HCT116 (cell line): ENCODE measurements around the gene PLCB1. TPM values are rescaled to one million over a fixed set of nuclear protein-coding genes. Genes with fewer than 3 reads are reported as not detected.

Experiments
- ATAC-seq: fragments of 200-7000 bp; cut with Tn5 transposase; 2 replicates; pipeline ENCODE4 v1.9.1; 2020; ENCODE audit warnings: mild to moderate bottlenecking, moderate library complexity
- BruUV-seq: library from RNA; stranded (reverse); fragments of 400-500 nt; replicated peaks from 2 replicates; lab custom pipeline; 2021; lab: Mats Ljungman, UMichigan
- CTCF ChIA-PET: fragments of 300-600 bp; sonication (Branson Sonifier 250); formaldehyde crosslinking; loops from one replicate; lab custom pipeline; 2021; ENCODE audit warnings: antibody characterized with exemption; lab: Charles Lee
- POLR2A ChIA-PET: fragments of 300-600, 350-600 bp; sonication (Branson Sonifier 250); formaldehyde crosslinking; loops from one replicate; lab custom pipeline; 2021; ENCODE audit warnings: antibody characterized with exemption; lab: Charles Lee
- RAD21 ChIA-PET, 2 experiments: fragments of 300-600 bp; sonication (Branson Sonifier 250); formaldehyde crosslinking; loops; one replicate each; lab custom pipeline; 2023; ENCODE audit warnings: low total read pairs in 2 of 2; ENCODE audit not compliant: uncharacterized antibody in 2 of 2, unreplicated experiment in 2 of 2, low non-redundant PET in 1 of 2; lab: Charles Lee
- DNase-seq: peaks from one replicate; pipeline ENCODE4 v3.0.0-alpha.2; 2010; ENCODE audit warnings: low read depth, low spot score
- H2AFZ ChIP-seq: fragments of 200-600 bp; shearing (Covaris generic), sonication (generic); 2 replicates; pipeline ENCODE4 v1.6.1; 2017; ENCODE audit warnings: low read depth, mixed run types, mixed read lengths, antibody characterized with exemption, low read length; ENCODE audit not compliant: poor library complexity, severe bottlenecking
- H3K27ac ChIP-seq: 2 replicates; pipeline ENCODE4 v1.5.1; 2012; ENCODE audit warnings: low read depth, low read length
- H3K27me3 ChIP-seq: fragments of 200-600 bp; sonication (generic); 2 replicates; pipeline ENCODE4 v1.6.1; 2016; ENCODE audit warnings: mixed run types, low read length, mixed read lengths; ENCODE audit not compliant: insufficient read depth
- H3K36me3 ChIP-seq, 2 experiments: fragments of 200-500 bp in 1 of 2; fragments of 200-600 bp in 1 of 2; sonication (Bioruptor generic) in 1 of 2; sonication (generic) in 1 of 2; 2 replicates each; pipeline versions ENCODE4 v1.5.1 to v1.6.1; 2014 to 2016; ENCODE audit warnings: low read length in 2 of 2, inconsistent platforms in 1 of 2, mixed read lengths in 1 of 2, mixed run types in 1 of 2; ENCODE audit not compliant: insufficient read depth in 2 of 2, control insufficient read depth in 1 of 2
- H3K4me1 ChIP-seq, 2 experiments: fragments of 200-600 bp in 1 of 2; sonication (generic) in 1 of 2; 2 replicates each; pipeline versions ENCODE4 v1.5.1 to v1.6.1; 2012 to 2017; ENCODE audit warnings: low read length in 2 of 2, inconsistent platforms in 1 of 2, mild to moderate bottlenecking in 1 of 2, mixed read lengths in 1 of 2, mixed run types in 1 of 2, moderate library complexity in 1 of 2; ENCODE audit not compliant: insufficient read depth in 2 of 2, control insufficient read depth in 1 of 2
- H3K4me2 ChIP-seq: fragments of 200-600 bp; sonication (generic); 2 replicates; pipeline ENCODE4 v1.6.1; 2017; ENCODE audit warnings: mixed run types, low read length, mixed read lengths
- H3K4me3 ChIP-seq, 2 experiments: fragments of 200-600 bp in 1 of 2; sonication (generic) in 1 of 2; replicated peaks in 1 of 2; 2 replicates each; pipeline ENCODE4 v1.5.1; 2011 to 2016; ENCODE audit warnings: low read length in 2 of 2, control low read depth in 1 of 2, low read depth in 1 of 2, mild to moderate bottlenecking in 1 of 2, mixed read lengths in 1 of 2, mixed run types in 1 of 2
- H3K79me2 ChIP-seq: fragments of 200-600 bp; sonication (generic); 2 replicates; pipeline ENCODE4 v1.6.1; 2017; ENCODE audit warnings: mild to moderate bottlenecking, mixed run types, low read length, moderate library complexity, mixed read lengths; ENCODE audit not compliant: insufficient read depth
- H3K9ac ChIP-seq: fragments of 200-600 bp; sonication (generic); 2 replicates; pipeline ENCODE4 v1.6.1; 2016; ENCODE audit warnings: low read length, mixed read lengths
- H3K9me2 ChIP-seq: fragments of 200-600 bp; sonication (generic), shearing (Covaris generic); 2 replicates; pipeline ENCODE4 v1.6.1; 2017; ENCODE audit warnings: mixed run types, mild to moderate bottlenecking, moderate library complexity; ENCODE audit not compliant: insufficient read depth
- H3K9me3 ChIP-seq, 2 experiments: fragments of 200-500 bp in 1 of 2; fragments of 200-600 bp in 1 of 2; sonication (Bioruptor generic) in 1 of 2; sonication (generic) in 1 of 2; 2 replicates each; pipeline ENCODE4 v1.6.1; 2014 to 2017; ENCODE audit warnings: low read length in 2 of 2, mixed read lengths in 2 of 2, inconsistent platforms in 1 of 2, low read depth in 1 of 2, mild to moderate bottlenecking in 1 of 2, mixed run types in 1 of 2, moderate library complexity in 1 of 2; ENCODE audit not compliant: control insufficient read depth in 1 of 2, insufficient read depth in 1 of 2
- H4K20me1 ChIP-seq: fragments of 200-600 bp; sonication (generic), shearing (Covaris generic); 2 replicates; pipeline ENCODE4 v1.6.1; 2017; ENCODE audit warnings: mixed run types, mild to moderate bottlenecking, moderate library complexity; ENCODE audit not compliant: insufficient read depth
- ATF3 ChIP-seq: IDR thresholded peaks from 2 replicates; pipeline ENCODE4 v1.6.1; 2012
- CEBPB ChIP-seq: IDR thresholded peaks from 2 replicates; pipeline ENCODE4 v1.6.1; 2012; ENCODE audit warnings: low read depth
- CTCF ChIP-seq, 3 experiments: fragments of 200-600 bp in 1 of 3; sonication (generic) in 1 of 3; IDR thresholded peaks in 2 of 3; conservative IDR thresholded peaks in 1 of 3; 2 replicates each; pipeline ENCODE4 v1.5.1; 2012 to 2017; ENCODE audit warnings: low read depth in 2 of 3, low read length in 2 of 3, antibody characterized with exemption in 1 of 3, borderline replicate concordance in 1 of 3, control low read depth in 1 of 3, mild to moderate bottlenecking in 1 of 3, mixed read lengths in 1 of 3, mixed run types in 1 of 3, moderate library complexity in 1 of 3; ENCODE audit not compliant: insufficient read depth in 1 of 3
- ELF1 ChIP-seq: IDR thresholded peaks from 2 replicates; pipeline ENCODE4 v1.6.1; 2012; ENCODE audit warnings: low read depth, borderline replicate concordance
- EZH2 ChIP-seq: fragments of 200-600 bp; sonication (generic); IDR thresholded peaks from 2 replicates; pipeline ENCODE4 v1.6.1; 2017; ENCODE audit warnings: antibody characterized with exemption, mixed run types
- FOSL1 ChIP-seq: IDR thresholded peaks from 2 replicates; pipeline ENCODE4 v1.6.1; 2012; ENCODE audit warnings: low read depth
- JUND ChIP-seq: IDR thresholded peaks from 2 replicates; pipeline ENCODE4 v1.6.1; 2012
- MAX ChIP-seq: IDR thresholded peaks from 2 replicates; pipeline ENCODE4 v1.6.1; 2012
- POLR2A ChIP-seq: IDR thresholded peaks from 2 replicates; pipeline ENCODE4 v1.7.0; 2011; ENCODE audit warnings: borderline replicate concordance; ENCODE audit not compliant: insufficient read depth, insufficient read length; ENCODE audit errors: extremely low read depth
- POLR2AphosphoS5 ChIP-seq: IDR thresholded peaks from 2 replicates; pipeline ENCODE4 v1.6.1; 2011; ENCODE audit warnings: mild to moderate bottlenecking, low read depth, low read length, moderate library complexity
- RAD21 ChIP-seq: IDR thresholded peaks from 2 replicates; pipeline ENCODE4 v1.6.1; 2012; ENCODE audit warnings: low read depth, mild to moderate bottlenecking
- SRF ChIP-seq: IDR thresholded peaks from 2 replicates; pipeline ENCODE4 v1.6.1; 2012; ENCODE audit warnings: low read depth
- TCF7L2 ChIP-seq: IDR thresholded peaks from 2 replicates; pipeline ENCODE4 v1.7.0; 2011; ENCODE audit warnings: borderline replicate concordance, inconsistent platforms; ENCODE audit not compliant: insufficient read depth, insufficient read length; ENCODE audit errors: extremely low read depth
- YY1 ChIP-seq: IDR thresholded peaks from 2 replicates; pipeline ENCODE4 v1.6.1; 2011; ENCODE audit warnings: low read length, low read depth, moderate library complexity, mild to moderate bottlenecking; ENCODE audit not compliant: insufficient replicate concordance; ENCODE audit errors: extremely low read depth
- ZBTB33 ChIP-seq: IDR thresholded peaks from 2 replicates; pipeline ENCODE4 v1.6.1; 2011; ENCODE audit warnings: mild to moderate bottlenecking, low read length, moderate library complexity; ENCODE audit not compliant: insufficient replicate concordance; ENCODE audit errors: extremely low read depth
- ZFX ChIP-seq: fragments of 450-650 bp; IDR thresholded peaks from 2 replicates; pipeline ENCODE4 v1.6.1; 2017
- intact Hi-C: fragments of 100-400 bp; cut with micrococcal nuclease; formaldehyde crosslinking; loops from 2 replicates; pipeline ENCODE4 v1.10.0; 2022
- total RNA-seq: library from RNA; stranded (reverse); gene quantifications from one replicate; pipeline ENCODE4 v1.2.1, GENCODE V29; 2021; ENCODE audit not compliant: unreplicated experiment

Gene PLCB1
- total RNA-seq, 1 experiment from 2014 or later, result 15.8 TPM

- no peak for TF ChIP-seq ELF1
- TF ChIP-seq RAD21, result no peak
- TF ChIP-seq POLR2A, result no peak
Measured at GRCh38 chr20:8895472-8895871, 763.4 kb downstream of the PLCB1 start (continued).

- ATAC-seq, result no peak
- intact Hi-C loops, result no loop called here
- no peaks in the 10 kb centered on the region for H3K27me3 ChIP-seq
- TF ChIP-seq ELF1 (no peak), POLR2AphosphoS5 (no peak), RAD21 (no peak), CTCF (IDR thresholded peaks at IDR 0.05 in 2 of 3, conservative IDR thresholded peaks at IDR 0.05 in 1 of 3; ENCODE audit: borderline replicate concordance in 1 of 3, insufficient read depth in 1 of 3, low read depth in 2 of 3, low read length in 2 of 3) (no peak), JUND (no peak), ATF3 (no peak), ZBTB33 (no peak), EZH2 (no peak), ZFX (no peak), TCF7L2 (no peak), CEBPB (no peak), SRF (no peak), FOSL1 (no peak), MAX (no peak), YY1 (no peak)
- TF ChIP-seq, all 23 proteins: peak for 0
- no peak for DNase-seq
- ChIA-PET POLR2A (no interaction called here), RAD21 (no interaction called here), CTCF (no interaction called here)
- Histone ChIP-seq H3K79me2 (no peaks in the 10 kb centered on the region), H4K20me1 (no peaks in the 10 kb centered on the region), H3K4me1 (no peaks in the 10 kb centered on the region), H3K4me3 (no peak overlapping the region), H3K4me2 (no peak overlapping the region), H3K27ac (no peak overlapping the region), H3K9ac (no peak overlapping the region), H3K9me2 (no peaks in the 10 kb centered on the region), H3K9me3 (peaks cover 0 to 7% of the 10 kb centered on the region in 2 experiments; a peak in 1 of 4 replicates), H2AFZ (no peak overlapping the region), H3K36me3 (no peaks in the 10 kb centered on the region)
- BruUV-seq, result no TSS peak
Measured at GRCh38 chr20:8898823-8899222, 766.8 kb downstream of the PLCB1 start.
